Activated T-cell treated with anti-CD3 and anti-CD28 coated beads for 1 hour (primary cell): ENCODE data around the gene EFEMP2.
"Not testable (repeated sequence)": the region's sequence is repeated elsewhere in the genome, so short reads cannot be mapped to it uniquely, and the experiment has no call there.

ENCODE experiments used
- DNase-seq: peaks from one replicate; pipeline ENCODE4 v3.0.0-alpha.2; 2020; ENCODE audit warnings: low read depth

The EFEMP2 gene

GRCh38 chr11:65854852-65855837 is 17.5 kb downstream of the EFEMP2 start:
- no peak for DNase-seq

GRCh38 chr11:65854161-65854592 is 18.4 kb downstream of the EFEMP2 start:
- no peak for DNase-seq

GRCh38 chr11:65853246-65853979 is 19.2 kb downstream of the EFEMP2 start:
- DNase-seq, result no peak

DNA sequence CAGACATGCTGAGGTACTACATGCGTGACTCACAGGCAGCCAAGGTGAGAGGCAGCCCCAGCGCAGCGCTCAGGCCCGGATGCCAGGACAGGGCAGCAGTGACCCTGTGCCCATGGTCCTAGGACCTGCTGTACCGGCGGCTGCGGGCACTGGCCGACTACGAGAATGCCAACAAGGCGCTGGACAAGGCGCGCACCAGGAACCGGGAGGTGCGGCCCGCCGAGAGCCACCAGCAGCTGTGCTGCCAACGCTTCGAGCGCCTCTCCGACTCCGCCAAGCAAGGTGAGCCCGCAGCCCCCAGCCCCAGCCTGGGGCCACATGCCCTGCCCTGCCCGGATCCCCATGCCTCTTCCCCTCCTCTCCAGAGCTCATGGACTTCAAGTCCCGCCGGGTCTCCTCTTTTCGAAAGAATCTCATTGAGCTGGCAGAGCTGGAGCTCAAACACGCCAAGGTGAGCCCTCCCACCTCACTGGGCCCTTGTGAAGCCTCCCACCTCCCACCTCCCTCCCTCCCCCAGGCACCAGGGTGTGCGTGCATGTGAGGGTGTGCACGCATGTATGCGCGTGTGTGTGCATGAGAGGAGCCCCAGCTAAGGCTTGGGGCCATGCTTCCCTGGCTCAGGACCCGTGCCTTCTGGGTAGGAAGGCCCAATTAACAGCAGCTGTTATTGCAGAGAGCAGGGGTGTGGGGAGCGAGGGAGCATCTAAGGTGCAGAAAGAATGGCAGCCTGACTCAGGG is 19.9 kb downstream of the EFEMP2 start:
- DNase-seq, result no peak

DNA sequence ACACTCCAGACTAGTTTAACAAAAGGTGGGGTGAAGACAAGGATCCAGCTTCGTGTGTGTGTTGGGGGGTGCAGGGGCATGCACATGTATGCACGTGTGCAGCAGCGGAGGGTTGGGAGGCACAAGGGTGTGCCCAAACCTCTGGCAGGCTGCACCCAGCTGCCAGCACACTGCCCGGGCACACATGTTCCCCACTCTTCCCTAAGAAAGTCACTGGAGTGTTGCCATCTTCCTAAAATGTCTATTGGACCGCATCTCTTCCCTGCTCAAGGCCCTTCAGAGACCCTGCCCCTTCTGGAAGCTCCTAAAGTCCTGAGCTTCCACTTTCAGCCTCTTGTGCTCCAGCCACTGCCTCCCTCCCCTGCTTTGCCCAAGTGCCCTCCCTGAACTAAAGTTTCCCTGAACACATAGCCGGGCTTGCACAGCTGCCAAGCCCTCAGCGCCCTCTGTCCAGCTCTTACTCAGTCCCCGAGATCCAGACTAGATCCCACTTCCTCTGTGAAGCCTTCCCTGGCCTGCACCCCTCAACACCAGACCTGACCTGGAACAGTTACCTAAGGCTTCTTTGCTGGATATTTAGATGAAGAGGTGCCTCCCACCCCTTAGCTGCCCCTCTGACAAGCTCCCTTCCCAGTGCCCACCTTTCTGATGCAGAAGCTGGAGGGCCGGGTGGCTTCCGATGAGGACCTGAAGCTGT is 20.6 kb downstream of the EFEMP2 start:
- no peak for DNase-seq

GRCh38 chr11:65851083-65851579 is 21.5 kb downstream of the EFEMP2 start:
- no peak for DNase-seq

DNA sequence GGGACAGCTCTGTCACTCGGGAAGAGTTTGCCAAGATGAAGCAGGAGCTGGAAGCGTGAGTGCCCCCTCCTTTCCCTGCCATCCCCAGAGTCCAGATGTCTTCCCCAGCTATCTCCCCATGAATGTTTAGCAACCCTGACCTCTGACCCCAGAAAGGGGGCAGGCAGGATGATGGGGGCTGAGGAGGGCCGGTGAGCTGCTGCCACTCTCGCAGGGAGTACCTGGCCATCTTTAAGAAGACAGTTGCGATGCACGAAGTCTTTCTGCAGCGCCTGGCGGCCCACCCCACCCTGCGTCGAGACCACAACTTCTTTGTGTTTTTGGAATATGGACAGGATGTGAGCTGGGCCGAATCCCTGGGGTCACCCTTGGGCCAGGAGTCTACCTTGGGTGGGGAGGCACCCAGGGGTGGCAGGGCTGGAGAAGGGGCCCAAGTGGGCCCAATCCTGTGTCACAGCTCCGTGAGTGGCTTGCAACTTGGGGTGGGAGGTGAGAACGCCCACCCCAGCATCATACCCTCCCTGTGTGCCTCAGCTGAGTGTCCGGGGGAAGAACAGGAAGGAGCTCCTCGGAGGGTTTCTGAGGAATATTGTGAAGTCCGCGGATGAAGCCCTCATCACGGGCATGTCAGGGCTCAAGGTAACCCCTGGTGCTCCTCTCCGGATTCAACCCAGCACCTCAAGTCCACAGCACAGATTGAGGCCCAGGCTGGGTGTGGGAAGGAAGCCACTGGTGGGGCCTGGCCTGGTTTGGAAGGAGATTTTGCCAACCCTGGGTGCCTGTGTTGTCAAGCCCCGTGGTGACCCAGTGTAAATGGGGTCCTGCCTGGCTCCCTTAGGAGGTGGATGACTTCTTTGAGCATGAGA is 22.1 kb downstream of the EFEMP2 start:
- no peak for DNase-seq

DNA sequence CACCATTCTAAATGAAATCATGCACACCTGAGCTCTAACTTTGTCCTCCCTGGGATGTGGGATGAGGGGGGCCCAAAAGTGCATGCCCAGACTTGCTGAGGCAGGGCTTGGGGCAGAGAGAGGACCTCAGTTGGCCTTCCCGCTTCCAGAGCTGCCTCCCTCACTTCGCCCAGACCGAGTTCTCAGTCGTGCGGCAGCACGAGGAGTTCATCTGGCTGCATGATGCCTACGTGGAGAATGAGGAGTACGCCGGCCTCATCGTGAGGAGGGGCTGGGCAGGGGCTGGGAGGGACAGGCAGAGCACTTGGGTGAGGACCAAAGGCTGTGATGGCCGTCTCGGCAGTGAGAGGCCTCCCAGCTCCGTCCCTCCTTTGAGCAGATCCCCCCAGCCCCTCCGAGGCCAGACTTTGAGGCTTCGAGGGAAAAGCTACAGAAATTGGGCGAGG is 22.8 kb downstream of the EFEMP2 start:
- no peak for DNase-seq

DNA sequence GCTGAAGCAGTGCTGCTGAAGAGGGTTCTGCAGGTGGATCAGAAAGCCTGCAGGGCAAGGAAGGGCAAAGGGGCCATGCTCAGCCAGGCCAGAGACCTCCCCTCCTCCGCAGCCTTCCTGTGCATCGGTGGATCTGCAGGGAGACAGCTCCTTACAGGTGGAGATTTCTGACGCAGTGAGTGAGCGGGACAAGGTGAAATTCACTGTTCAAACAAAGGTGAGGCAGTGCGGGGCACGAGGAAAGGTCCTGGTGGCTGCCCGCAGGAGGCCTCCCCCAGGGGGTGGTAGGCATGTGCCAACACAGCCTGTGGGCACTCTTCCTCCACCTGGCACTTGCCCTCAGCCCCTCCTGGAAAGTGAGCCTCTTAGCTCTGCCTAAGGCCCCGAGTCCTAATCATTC is 23.2 kb downstream of the EFEMP2 start:
- DNase-seq, result no peak

- not testable (repeated sequence) for DNase-seq
Measured at GRCh38 chr11:65848693-65849092, 23.9 kb downstream of the EFEMP2 start.

DNA sequence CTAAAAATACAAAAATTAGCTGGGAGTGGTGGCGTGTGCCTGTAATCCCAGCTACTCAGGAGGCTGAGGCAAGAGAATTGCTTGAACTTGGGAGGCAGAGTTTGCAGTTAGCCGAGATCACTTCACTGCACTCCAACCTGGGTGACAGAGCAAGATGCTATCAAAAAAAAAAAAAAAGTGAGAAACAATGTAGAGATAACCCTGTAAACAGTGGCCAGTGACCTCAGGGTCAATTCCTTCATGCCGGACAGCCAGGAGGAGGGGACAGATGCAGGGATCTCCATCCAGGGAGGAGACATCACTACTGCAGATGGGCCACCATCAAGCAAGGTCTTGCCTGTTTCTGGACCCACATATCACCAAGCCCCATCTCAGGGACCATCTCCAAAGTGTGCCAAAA is 24.9 kb downstream of the EFEMP2 start:
- no peak for DNase-seq

- DNase-seq, result no peak
Measured at GRCh38 chr11:65844231-65844872, 28.2 kb downstream of the EFEMP2 start.

DNA sequence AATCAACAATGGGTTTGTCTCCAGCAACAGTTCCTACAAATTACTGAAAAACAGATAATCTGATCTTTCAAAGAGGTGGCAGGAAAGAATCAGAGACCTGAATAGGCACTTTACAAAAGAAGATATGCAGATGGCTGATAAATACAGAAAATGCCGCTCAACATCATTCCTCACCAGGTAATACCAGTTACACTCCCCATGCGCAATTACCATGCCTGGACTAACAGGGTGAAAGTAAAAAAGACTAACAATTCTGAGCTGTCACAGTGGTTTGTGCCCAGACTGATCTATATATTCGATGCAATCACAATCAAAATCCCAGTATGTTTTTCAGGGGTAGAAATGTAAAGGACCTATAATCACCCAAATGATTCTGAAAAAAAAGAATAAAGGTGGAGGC is 28.8 kb downstream of the EFEMP2 start:
- DNase-seq, result no peak

- DNase-seq, result no peak
Measured at GRCh38 chr11:65842144-65842543, 30.5 kb downstream of the EFEMP2 start.

DNA sequence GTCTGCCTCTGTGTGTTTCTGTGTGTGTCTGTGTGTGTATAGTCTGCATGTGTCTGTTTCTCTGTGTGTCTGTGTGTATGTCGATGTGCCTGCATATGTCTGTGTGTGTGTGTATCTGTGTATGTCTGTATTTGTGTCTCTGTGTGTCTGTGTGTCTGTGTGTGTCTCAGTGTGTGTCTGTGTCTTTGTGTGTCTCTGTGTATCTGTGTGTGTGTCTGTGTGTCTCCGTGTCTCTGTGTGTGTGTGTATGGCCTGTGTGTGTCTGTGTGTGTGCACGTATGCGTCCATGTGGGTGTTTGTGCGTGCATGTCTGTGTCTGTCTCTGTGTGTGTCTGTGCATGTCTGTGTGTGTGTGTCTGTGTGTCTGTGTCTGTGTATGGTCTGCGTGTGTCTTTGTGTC is 38.4 kb downstream of the EFEMP2 start:
- no peak for DNase-seq

GRCh38 chr11:65833297-65834030 is 39.1 kb downstream of the EFEMP2 start, which contains the start of gene SNX32:
TSS of gene SNX32 (plus strand) at chr11:65833963. CDS start at chr11:65834066, 103 bp downstream.
- DNase-seq, result peak; percentile 93

DNA sequence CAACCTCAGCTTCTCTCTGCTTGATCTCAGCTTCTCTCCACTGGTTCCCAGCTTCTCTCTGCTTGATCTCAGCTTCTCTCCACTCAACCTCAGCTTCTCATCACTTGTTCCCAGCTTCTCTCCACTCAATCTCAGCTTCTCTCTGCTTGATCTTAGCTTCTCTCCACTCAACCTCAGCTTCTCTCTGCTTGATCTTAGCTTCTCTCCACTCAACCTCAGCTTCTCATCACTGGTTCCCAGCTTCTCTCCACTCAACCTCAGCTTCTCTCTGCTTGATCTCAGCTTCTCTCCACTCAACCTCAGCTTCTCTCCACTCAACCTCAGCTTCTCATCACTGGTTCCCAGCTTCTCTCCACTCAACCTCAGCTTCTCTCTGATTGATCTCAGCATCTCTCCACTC is 40.4 kb downstream of the EFEMP2 start:
- not testable (repeated sequence) for DNase-seq

- DNase-seq, result no peak
Measured at GRCh38 chr11:65829459-65829858, 43.1 kb downstream of the EFEMP2 start.
